CD14-positive monocyte (primary cell): ENCODE results near the gene SLC35E4. TPM values are rescaled to one million over a fixed set of nuclear protein-coding genes. Genes with fewer than 3 reads are reported as not detected.

ENCODE experiments used
- DNase-seq, 3 donors: peaks; one replicate each; pipeline ENCODE4 v3.0.0-alpha.2; 2011 to 2022
- H2AFZ ChIP-seq: 2 replicates; pipeline ENCODE4 v1.6.0; 2012; ENCODE audit warnings: mild to moderate bottlenecking, low read depth, low read length, inconsistent platforms; ENCODE audit not compliant: insufficient read depth, poor library complexity, severe bottlenecking
- H3K27ac ChIP-seq, 2 donors: 1 replicate in 1 of 2; 2 replicates in 1 of 2; pipeline ENCODE4 v1.5.1; 2012 to 2013; ENCODE audit warnings: low read length in 2 of 2, control low read depth in 1 of 2, inconsistent platforms in 1 of 2, low read depth in 1 of 2, mild to moderate bottlenecking in 1 of 2
- H3K27me3 ChIP-seq, 2 donors: one replicate each; pipeline versions ENCODE4 v1.6.0 to v1.6.1; 2011 to 2013; ENCODE audit warnings: low read length in 2 of 2; ENCODE audit not compliant: control insufficient read depth in 2 of 2, insufficient read depth in 2 of 2
- H3K36me3 ChIP-seq, 2 donors: replicated peaks in 1 of 2; 1 replicate in 1 of 2; 2 replicates in 1 of 2; pipeline versions ENCODE4 v1.5.1 to v1.6.1; 2012 to 2013; ENCODE audit warnings: low read length in 2 of 2, control low read depth in 1 of 2, inconsistent platforms in 1 of 2, mild to moderate bottlenecking in 1 of 2; ENCODE audit not compliant: insufficient read depth in 2 of 2, control insufficient read depth in 1 of 2
- H3K4me1 ChIP-seq, 2 donors: 1 replicate in 1 of 2; 2 replicates in 1 of 2; pipeline versions ENCODE4 v1.5.1 to v1.6.1; 2012 to 2013; ENCODE audit warnings: low read length in 2 of 2, control low read depth in 1 of 2, inconsistent platforms in 1 of 2, mild to moderate bottlenecking in 1 of 2, moderate library complexity in 1 of 2; ENCODE audit not compliant: insufficient read depth in 2 of 2, control insufficient read depth in 1 of 2
- H3K4me2 ChIP-seq: replicated peaks from 2 replicates; pipeline ENCODE3; 2012; ENCODE audit warnings: low read length, moderate library complexity, mild to moderate bottlenecking; ENCODE audit not compliant: poor library complexity, severe bottlenecking; ENCODE audit errors: extremely low read depth
- H3K4me3 ChIP-seq, 3 experiments: fragments of 200-600 bp in 1 of 3; sonication (generic) in 1 of 3; replicated peaks in 1 of 3; 1 replicate in 2 of 3; 2 replicates in 1 of 3; pipeline ENCODE4 v1.5.1; 2011 to 2013; ENCODE audit warnings: low read length in 3 of 3, mild to moderate bottlenecking in 3 of 3, control low read depth in 2 of 3, low read depth in 2 of 3, inconsistent platforms in 1 of 3, moderate library complexity in 1 of 3
- H3K79me2 ChIP-seq: 2 replicates; pipeline ENCODE4 v1.6.0; 2012; ENCODE audit warnings: mild to moderate bottlenecking, control low read depth, inconsistent platforms, low read length, moderate library complexity; ENCODE audit not compliant: insufficient read depth
- H3K9ac ChIP-seq: 2 replicates; pipeline ENCODE4 v1.6.0; 2017; ENCODE audit warnings: low read length, mild to moderate bottlenecking; ENCODE audit not compliant: insufficient read depth, poor library complexity, severe bottlenecking
- H3K9me3 ChIP-seq, 2 donors: replicated peaks in 1 of 2; 1 replicate in 1 of 2; 2 replicates in 1 of 2; pipeline versions ENCODE4 v1.5.1 to v1.6.1; 2012 to 2013; ENCODE audit warnings: low read length in 2 of 2, control low read depth in 1 of 2; ENCODE audit not compliant: control insufficient read depth in 1 of 2, insufficient read depth in 1 of 2
- H4K20me1 ChIP-seq: 2 replicates; pipeline ENCODE4 v1.6.0; 2012; ENCODE audit warnings: mild to moderate bottlenecking, low read length, control low read depth, moderate library complexity; ENCODE audit not compliant: insufficient read depth
- H3K27ac Mint-ChIP-seq, 7 donors: one replicate each; pipeline ENCODE4 v1.8.0; 2020; ENCODE audit warnings: mild to moderate bottlenecking in 7 of 7, mixed read lengths in 7 of 7, moderate library complexity in 6 of 7, inconsistent platforms in 2 of 7
- H3K27me3 Mint-ChIP-seq, 3 donors: one replicate each; pipeline ENCODE4 v1.8.0; 2021 to 2022; ENCODE audit warnings: low read depth in 3 of 3, mild to moderate bottlenecking in 3 of 3, mixed read lengths in 3 of 3, moderate library complexity in 3 of 3, inconsistent platforms in 1 of 3
- H3K36me3 Mint-ChIP-seq, 2 donors: one replicate each; pipeline ENCODE4 v1.8.0; 2020; ENCODE audit warnings: mixed read lengths in 2 of 2, inconsistent platforms in 1 of 2, mild to moderate bottlenecking in 1 of 2
- H3K4me1 Mint-ChIP-seq: one replicate; pipeline ENCODE4 v1.8.0; 2020; ENCODE audit warnings: mild to moderate bottlenecking, mixed read lengths
- H3K4me3 Mint-ChIP-seq, 2 donors: one replicate each; pipeline ENCODE4 v1.8.0; 2020; ENCODE audit warnings: mild to moderate bottlenecking in 2 of 2, mixed read lengths in 2 of 2, moderate library complexity in 1 of 2
- H3K9me3 Mint-ChIP-seq, 7 donors: one replicate each; pipeline ENCODE4 v1.8.0; 2020 to 2022; ENCODE audit warnings: mixed read lengths in 7 of 7, mild to moderate bottlenecking in 6 of 7, moderate library complexity in 6 of 7, inconsistent platforms in 2 of 7
- CTCF ChIP-seq: fragments of 200-600 bp; IDR thresholded peaks from one replicate; pipeline ENCODE4 v1.8.0; 2022; ENCODE audit warnings: antibody characterized with exemption, mild to moderate bottlenecking
- WGBS: methylation state at CpG from one replicate; pipeline ENCODE4 v1.1.5; 2013; ENCODE audit warnings: missing lambda C conversion rate; ENCODE audit not compliant: insufficient coverage; 5-methylcytosine and 5-hydroxymethylcytosine counted together
- intact Hi-C, 2 donors: fragments of 100-400 bp; cut with micrococcal nuclease; formaldehyde crosslinking; loops; one replicate each; pipeline versions ENCODE4 v1.15.0 to v1.15.1; 2023
- polyA plus RNA-seq, 3 donors: library from polyadenylated mRNA; depleted of rRNA in 1 of 3; unstranded in 2 of 3; stranded (reverse) in 1 of 3; fragments of 300-500 nt in 2 of 3; fragments of >200 nt in 1 of 3; fragmentation: Illumina TruSeq in 2 of 3; gene quantifications; 1 replicate in 2 of 3; 2 replicates in 1 of 3; pipeline ENCODE4 v1.2.3, GENCODE V29; 2012 to 2021

The SLC35E4 gene
- polyA plus RNA-seq, 3 donors, result 1.4 to 2.4 (median 1.6) TPM

- DNase-seq, result no peak
- intact Hi-C loops, result no loop called here
- H3K9me3 Mint-ChIP-seq, result no peaks in the 10 kb centered on the region
- Histone ChIP-seq H3K27ac (no peak overlapping the region), H3K9ac (no peak overlapping the region), H3K4me3 (no peak overlapping the region), H2AFZ (no peak overlapping the region), H3K4me1 (peaks cover 36 to 38% of the 10 kb centered on the region in 2 donors), H3K9me3 (no peaks in the 10 kb centered on the region), H3K79me2 (no peaks in the 10 kb centered on the region), H3K4me2 (no peak overlapping the region), H4K20me1 (no peaks in the 10 kb centered on the region), H3K36me3 (no peaks in the 10 kb centered on the region), H3K27me3 (no peaks in the 10 kb centered on the region)
- H3K4me3 Mint-ChIP-seq, result no peak overlapping the region
- peaks cover 0 to 4% (median 0%) of the 10 kb centered on the region in 3 donors for H3K27me3 Mint-ChIP-seq
- peaks cover 0 to 5% of the 10 kb centered on the region in 2 donors for H3K36me3 Mint-ChIP-seq
- 100% methylated on average over 2 of the region's 3 CpGs for WGBS
- H3K4me1 Mint-ChIP-seq, result peaks cover 44% of the 10 kb centered on the region
- no peak overlapping the region for H3K27ac Mint-ChIP-seq
- no peak for TF ChIP-seq CTCF
These were observed 31.8 kb upstream of the SLC35E4 start for GRCh38 chr22:30603801-30604200.

GRCh38 chr22:30604723-30605122 lies 30.9 kb upstream of the SLC35E4 start:
- Histone ChIP-seq H3K9me3 (no peaks in the 10 kb centered on the region), H3K4me2 (no peak overlapping the region), H3K4me1 (peaks cover 45 to 47% of the 10 kb centered on the region in 2 donors), H3K9ac (no peak overlapping the region), H4K20me1 (no peaks in the 10 kb centered on the region), H3K36me3 (no peaks in the 10 kb centered on the region), H3K4me3 (no peak overlapping the region), H2AFZ (no peak overlapping the region), H3K27ac (peak overlapping the region in 1 of 2 donors; percentile 97), H3K79me2 (no peaks in the 10 kb centered on the region), H3K27me3 (no peaks in the 10 kb centered on the region)
- H3K4me3 Mint-ChIP-seq, result no peak overlapping the region
- peak overlapping the region in 3 of 7 donors; percentile 37 to 75 (median 74) for H3K27ac Mint-ChIP-seq
- intact Hi-C loops, result loop anchor here in 1 of 2 donors (5.0 kb wide), 1 partner anchor 363 kb away; the partner anchor contains the start of genes MORC2 and TUG1
- TF ChIP-seq CTCF, result no peak
- peaks cover 0 to 2% (median 0%) of the 10 kb centered on the region in 3 donors for H3K27me3 Mint-ChIP-seq
- no CpG with 5 or more reads among the region's 2 CpGs for WGBS
- peaks cover 0 to 3% (median 0%) of the 10 kb centered on the region in 7 donors for H3K9me3 Mint-ChIP-seq
- no peak for DNase-seq
- peaks cover 54% of the 10 kb centered on the region for H3K4me1 Mint-ChIP-seq
- peaks cover 3 to 5% of the 10 kb centered on the region in 2 donors for H3K36me3 Mint-ChIP-seq
